ENCODE measurements around the gene GHRHR.

DNA sequence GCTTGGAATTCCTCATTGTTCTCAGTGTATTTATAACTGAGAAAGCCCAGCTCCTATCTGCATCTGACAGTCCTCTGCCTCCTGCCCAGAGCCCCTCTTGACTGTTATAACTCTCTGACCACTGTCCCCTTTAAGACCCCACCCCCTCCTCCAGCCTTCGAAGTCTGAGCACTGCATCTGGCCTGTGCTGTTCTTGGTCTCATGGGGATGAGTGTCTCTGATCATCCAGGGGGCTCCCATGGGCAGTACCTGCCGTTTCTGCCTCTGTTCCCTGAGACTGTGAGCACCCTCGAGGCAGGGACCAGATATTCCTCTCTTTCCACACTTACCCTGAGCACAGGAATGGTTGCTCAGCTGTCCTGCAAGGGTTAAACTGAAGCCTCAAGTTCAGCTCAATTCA is 7.7 kb downstream of the GHRHR start:
- TF ChIP-seq, protein P1, sequence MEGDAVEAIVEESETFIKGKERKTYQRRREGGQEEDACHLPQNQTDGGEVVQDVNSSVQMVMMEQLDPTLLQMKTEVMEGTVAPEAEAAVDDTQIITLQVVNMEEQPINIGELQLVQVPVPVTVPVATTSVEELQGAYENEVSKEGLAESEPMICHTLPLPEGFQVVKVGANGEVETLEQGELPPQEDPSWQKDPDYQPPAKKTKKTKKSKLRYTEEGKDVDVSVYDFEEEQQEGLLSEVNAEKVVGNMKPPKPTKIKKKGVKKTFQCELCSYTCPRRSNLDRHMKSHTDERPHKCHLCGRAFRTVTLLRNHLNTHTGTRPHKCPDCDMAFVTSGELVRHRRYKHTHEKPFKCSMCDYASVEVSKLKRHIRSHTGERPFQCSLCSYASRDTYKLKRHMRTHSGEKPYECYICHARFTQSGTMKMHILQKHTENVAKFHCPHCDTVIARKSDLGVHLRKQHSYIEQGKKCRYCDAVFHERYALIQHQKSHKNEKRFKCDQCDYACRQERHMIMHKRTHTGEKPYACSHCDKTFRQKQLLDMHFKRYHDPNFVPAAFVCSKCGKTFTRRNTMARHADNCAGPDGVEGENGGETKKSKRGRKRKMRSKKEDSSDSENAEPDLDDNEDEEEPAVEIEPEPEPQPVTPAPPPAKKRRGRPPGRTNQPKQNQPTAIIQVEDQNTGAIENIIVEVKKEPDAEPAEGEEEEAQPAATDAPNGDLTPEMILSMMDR (IDR thresholded peaks at IDR 0.05; ENCODE audit: low read depth, low read length, poor library complexity, severe bottlenecking), result no peak
- no peak for TF ChIP-seq EZH2phosphoT487 (IDR thresholded peaks at IDR 0.05; ENCODE audit: borderline replicate concordance, low read length)
